ENCODE results near the gene SUGP1.

The SUGP1 gene

GRCh38 chr19:19362075-19362474, 41.8 kb upstream of the SUGP1 start:
- no peaks in the 10 kb centered on the region for H3K9me2 ChIP-seq (replicated peaks; ENCODE audit: control insufficient read depth, low read length)
- no peaks in the 10 kb centered on the region for H4K20me1 ChIP-seq (ENCODE audit: control insufficient read depth, insufficient read depth, low read depth, low read length)
- H3K9me3 ChIP-seq (ENCODE audit: control insufficient read depth, insufficient read depth, low read length): no peaks in the 10 kb centered on the region
- peaks cover 13% of the 10 kb centered on the region for H3F3A ChIP-seq (ENCODE audit: control insufficient read depth, insufficient read depth)
- no peaks in the 10 kb centered on the region for H3K27me3 ChIP-seq (ENCODE audit: control insufficient read depth, low read length)
- H3K4me1 ChIP-seq (ENCODE audit: control insufficient read depth, low read length): peaks cover 37% of the 10 kb centered on the region
- H3K27ac ChIP-seq (ENCODE audit: low read depth, low read length): no peak overlapping the region
- no peak overlapping the region for H3K4me2 ChIP-seq (ENCODE audit: low read length)
- no peak for TF ChIP-seq EZH2phosphoT487 (IDR thresholded peaks at IDR 0.05; ENCODE audit: borderline replicate concordance, low read length)
- TF ChIP-seq, protein P1, sequence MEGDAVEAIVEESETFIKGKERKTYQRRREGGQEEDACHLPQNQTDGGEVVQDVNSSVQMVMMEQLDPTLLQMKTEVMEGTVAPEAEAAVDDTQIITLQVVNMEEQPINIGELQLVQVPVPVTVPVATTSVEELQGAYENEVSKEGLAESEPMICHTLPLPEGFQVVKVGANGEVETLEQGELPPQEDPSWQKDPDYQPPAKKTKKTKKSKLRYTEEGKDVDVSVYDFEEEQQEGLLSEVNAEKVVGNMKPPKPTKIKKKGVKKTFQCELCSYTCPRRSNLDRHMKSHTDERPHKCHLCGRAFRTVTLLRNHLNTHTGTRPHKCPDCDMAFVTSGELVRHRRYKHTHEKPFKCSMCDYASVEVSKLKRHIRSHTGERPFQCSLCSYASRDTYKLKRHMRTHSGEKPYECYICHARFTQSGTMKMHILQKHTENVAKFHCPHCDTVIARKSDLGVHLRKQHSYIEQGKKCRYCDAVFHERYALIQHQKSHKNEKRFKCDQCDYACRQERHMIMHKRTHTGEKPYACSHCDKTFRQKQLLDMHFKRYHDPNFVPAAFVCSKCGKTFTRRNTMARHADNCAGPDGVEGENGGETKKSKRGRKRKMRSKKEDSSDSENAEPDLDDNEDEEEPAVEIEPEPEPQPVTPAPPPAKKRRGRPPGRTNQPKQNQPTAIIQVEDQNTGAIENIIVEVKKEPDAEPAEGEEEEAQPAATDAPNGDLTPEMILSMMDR (IDR thresholded peaks at IDR 0.05; ENCODE audit: low read depth, low read length, poor library complexity, severe bottlenecking): no peak
- H3K79me2 ChIP-seq (ENCODE audit: control insufficient read depth, low read length): no peaks in the 10 kb centered on the region
- peaks cover 3% of the 10 kb centered on the region; the same call in 1 of the 2 replicates for H3K36me3 ChIP-seq (ENCODE audit: control insufficient read depth, low read length)
- no peak overlapping the region for H3K4me3 ChIP-seq (ENCODE audit: low read length)

- Histone ChIP-seq H3K4me2 (ENCODE audit: low read length) (peak overlapping the region; percentile 42), H3K27ac (ENCODE audit: low read depth, low read length) (no peak overlapping the region)
Observed at GRCh38 chr19:19361075-19361594, 40.8 kb upstream of the SUGP1 start.

DNA sequence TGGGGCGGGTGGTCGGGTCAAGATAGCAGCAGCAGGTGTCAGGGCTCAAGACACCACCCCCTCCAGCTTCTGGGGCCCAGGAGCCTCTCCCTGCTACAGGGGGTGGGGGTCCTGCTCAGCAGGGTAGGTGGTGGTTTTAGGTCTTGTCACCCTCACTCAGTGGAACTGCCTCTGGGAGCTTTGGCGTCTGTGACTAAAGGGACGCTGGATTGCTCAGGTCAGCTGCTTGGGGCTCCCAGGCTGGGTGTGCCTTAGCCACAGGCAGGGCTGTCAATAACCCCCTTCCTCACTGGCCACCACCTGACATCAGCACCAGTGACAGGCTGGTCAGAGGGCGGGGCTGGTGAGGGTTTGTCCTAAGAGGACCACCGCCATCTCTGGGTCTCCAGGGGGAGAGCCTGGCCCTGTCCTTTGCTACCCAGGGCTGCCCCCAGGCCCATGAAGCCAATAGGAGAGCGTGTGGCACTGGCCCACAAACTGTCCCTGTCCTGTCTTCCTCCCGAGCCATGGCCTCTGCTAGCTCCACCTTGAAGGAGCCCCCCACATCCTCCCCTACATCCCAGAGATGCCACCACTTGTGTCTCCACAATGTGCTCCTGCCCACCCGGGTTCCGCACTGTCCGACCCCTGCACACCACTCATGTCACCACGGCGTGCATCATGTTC, 36.7 kb upstream of the SUGP1 start:
- TF ChIP-seq EZH2phosphoT487 (IDR thresholded peaks at IDR 0.05; ENCODE audit: borderline replicate concordance, low read length): no peak
- TF ChIP-seq, protein P1 (IDR thresholded peaks at IDR 0.05; ENCODE audit: low read depth, low read length, poor library complexity, severe bottlenecking): no peak
- H4K20me1 ChIP-seq (ENCODE audit: control insufficient read depth, insufficient read depth, low read depth, low read length): no peaks in the 10 kb centered on the region
- H3K4me1 ChIP-seq (ENCODE audit: control insufficient read depth, low read length): peaks cover 15% of the 10 kb centered on the region
- H3K79me2 ChIP-seq (ENCODE audit: control insufficient read depth, low read length): no peaks in the 10 kb centered on the region
- H3K36me3 ChIP-seq (ENCODE audit: control insufficient read depth, low read length): peaks cover 48% of the 10 kb centered on the region
- H3K27ac ChIP-seq (ENCODE audit: low read depth, low read length): no peak overlapping the region
- H3K9me3 ChIP-seq (ENCODE audit: control insufficient read depth, insufficient read depth, low read length): no peaks in the 10 kb centered on the region
- no peaks in the 10 kb centered on the region for H3K9me2 ChIP-seq (replicated peaks; ENCODE audit: control insufficient read depth, low read length)
- H3K27me3 ChIP-seq (ENCODE audit: control insufficient read depth, low read length): no peaks in the 10 kb centered on the region
- no peak overlapping the region for H3K4me2 ChIP-seq (ENCODE audit: low read length)
- H3F3A ChIP-seq (ENCODE audit: control insufficient read depth, insufficient read depth): peaks cover 9% of the 10 kb centered on the region
- no peak overlapping the region for H3K4me3 ChIP-seq (ENCODE audit: low read length)

More at GRCh38 chr19:19361075-19361594, 40.8 kb upstream of the SUGP1 start:
- H3K4me3 ChIP-seq (ENCODE audit: low read length): peak overlapping the region; percentile 17
- peaks cover 13% of the 10 kb centered on the region for H3F3A ChIP-seq (ENCODE audit: control insufficient read depth, insufficient read depth)
- TF ChIP-seq, protein P1 (IDR thresholded peaks at IDR 0.05; ENCODE audit: low read depth, low read length, poor library complexity, severe bottlenecking): peak; percentile 84
- TF ChIP-seq EZH2phosphoT487 (IDR thresholded peaks at IDR 0.05; ENCODE audit: borderline replicate concordance, low read length): no peak
- H3K36me3 ChIP-seq (ENCODE audit: control insufficient read depth, low read length): peaks cover 8% of the 10 kb centered on the region; the same call in 1 of the 2 replicates
- H3K9me3 ChIP-seq (ENCODE audit: control insufficient read depth, insufficient read depth, low read length): no peaks in the 10 kb centered on the region
- no peaks in the 10 kb centered on the region for H3K9me2 ChIP-seq (replicated peaks; ENCODE audit: control insufficient read depth, low read length)
- H3K4me1 ChIP-seq (ENCODE audit: control insufficient read depth, low read length): peaks cover 28% of the 10 kb centered on the region
- H4K20me1 ChIP-seq (ENCODE audit: control insufficient read depth, insufficient read depth, low read depth, low read length): no peaks in the 10 kb centered on the region
- no peaks in the 10 kb centered on the region for H3K79me2 ChIP-seq (ENCODE audit: control insufficient read depth, low read length)
- no peaks in the 10 kb centered on the region for H3K27me3 ChIP-seq (ENCODE audit: control insufficient read depth, low read length)

Measured in DOHH2 (cell line).